WTC11 (cell line): ENCODE results near the gene SP2. TPM values are rescaled to one million over a fixed set of nuclear protein-coding genes. Genes with fewer than 3 reads are reported as not detected.
A peak's percentile ranks its signal among the peaks of the same experiment; 100 is the strongest.

Experiments
- ATAC-seq: fragments of 200-7000 bp; cut with Tn5 transposase; 2 replicates; pipeline ENCODE4 v1.10.0; 2021; ENCODE audit warnings: mild to moderate bottlenecking, moderate library complexity
- CTCF ChIA-PET: fragments of 300-600 bp; sonication (Branson Sonifier 250); formaldehyde crosslinking; loops from one replicate; lab custom pipeline; 2021; ENCODE audit warnings: antibody characterized with exemption; lab: Charles Lee
- POLR2A ChIA-PET: fragments of 350-600 bp; sonication (Branson Sonifier 250); formaldehyde crosslinking; loops from one replicate; lab custom pipeline; 2021; ENCODE audit warnings: antibody characterized with exemption; lab: Charles Lee
- DNase-seq: peaks from one replicate; pipeline ENCODE4 v3.0.0; 2021; ENCODE audit warnings: low spot score
- H3K27ac Mint-ChIP-seq: 2 replicates; pipeline ENCODE4 v1.8.0; 2021; ENCODE audit warnings: mixed read lengths
- H3K27me3 Mint-ChIP-seq: 2 replicates; pipeline ENCODE4 v1.8.0; 2021; ENCODE audit warnings: low read depth, mild to moderate bottlenecking, moderate library complexity, mixed read lengths
- H3K36me3 Mint-ChIP-seq: 2 replicates; pipeline ENCODE4 v1.8.0; 2021; ENCODE audit warnings: mixed read lengths
- H3K4me1 Mint-ChIP-seq: 2 replicates; pipeline ENCODE4 v1.8.0; 2022; ENCODE audit warnings: mixed read lengths
- H3K4me3 Mint-ChIP-seq: 2 replicates; pipeline ENCODE4 v1.8.0; 2021; ENCODE audit warnings: mild to moderate bottlenecking, moderate library complexity, mixed read lengths
- H3K9me3 Mint-ChIP-seq: 2 replicates; pipeline ENCODE4 v1.8.0; 2021; ENCODE audit warnings: mixed read lengths
- ATF6 ChIP-seq: sonication (generic); formaldehyde crosslinking; IDR thresholded peaks from 2 replicates; pipeline ENCODE4 v1.8.1; 2023; ENCODE audit warnings: mild to moderate bottlenecking, missing genetic modification reagents
- CTCF ChIP-seq: fragments of 200-600 bp; IDR thresholded peaks from 2 replicates; pipeline ENCODE4 v1.8.0; 2022; ENCODE audit warnings: antibody characterized with exemption
- JAZF1 ChIP-seq: fragments of 250-450 bp; sonication (Bioruptor Pico); IDR thresholded peaks from 2 replicates; pipeline ENCODE4 v1.9.0; 2021; ENCODE audit warnings: moderate library complexity, mild to moderate bottlenecking, inconsistent platforms
- KAT7 ChIP-seq: sonication (generic); formaldehyde crosslinking; IDR thresholded peaks from 2 replicates; pipeline ENCODE4 v1.8.1; 2023; ENCODE audit warnings: missing genetic modification reagents, mild to moderate bottlenecking, borderline replicate concordance
- NFE2L1 ChIP-seq: sonication (generic); formaldehyde crosslinking; IDR thresholded peaks from 2 replicates; pipeline ENCODE4 v1.8.1; 2023; ENCODE audit warnings: missing genetic modification reagents
- NR2C2 ChIP-seq: sonication (generic); formaldehyde crosslinking; IDR thresholded peaks from 2 replicates; pipeline ENCODE4 v1.8.0; 2022; ENCODE audit warnings: mild to moderate bottlenecking, missing genetic modification reagents
- PRDM15 ChIP-seq: sonication (generic); formaldehyde crosslinking; IDR thresholded peaks from 2 replicates; pipeline ENCODE4 v1.8.0; 2022; ENCODE audit warnings: missing genetic modification reagents
- PRRX2 ChIP-seq: fragments of 250-450 bp; sonication (Bioruptor Pico); IDR thresholded peaks from 2 replicates; pipeline ENCODE4 v1.8.0; 2021; ENCODE audit warnings: mild to moderate bottlenecking
- TCF7 ChIP-seq: sonication (generic); formaldehyde crosslinking; IDR thresholded peaks from 2 replicates; pipeline ENCODE4 v1.8.0; 2022; ENCODE audit warnings: mild to moderate bottlenecking, low read depth, missing genetic modification reagents, moderate library complexity
- ZMAT4 ChIP-seq: fragments of 250-450 bp; sonication (Bioruptor Pico); IDR thresholded peaks from 2 replicates; pipeline ENCODE4 v1.9.0; 2021; ENCODE audit warnings: mild to moderate bottlenecking
- ZNF219 ChIP-seq: sonication (generic); formaldehyde crosslinking; IDR thresholded peaks from 2 replicates; pipeline ENCODE4 v1.8.0; 2023; ENCODE audit warnings: missing genetic modification reagents, mild to moderate bottlenecking, borderline replicate concordance
- ZNF317 ChIP-seq: sonication (generic); formaldehyde crosslinking; IDR thresholded peaks from 2 replicates; pipeline ENCODE4 v1.8.1; 2023; ENCODE audit warnings: low read depth, mild to moderate bottlenecking, moderate library complexity, missing genetic modification reagents, borderline replicate concordance
- total RNA-seq: library from RNA; stranded (reverse); gene quantifications from 3 replicates; pipeline ENCODE4 v1.2.3, GENCODE V29; 2021

The SP2 gene
- total RNA-seq, 1 experiment from 2014 or later = 9.9 TPM

GRCh38 chr17:47889734-47890529, 6.1 kb upstream of the SP2 start (continued):
- no peak for TF ChIP-seq PRDM15 (CRISPR knock-in tag)
- TF ChIP-seq CTCF = peak; percentile 94
- no peak for TF ChIP-seq TCF7 (CRISPR knock-in tag)
- TF ChIP-seq ATF6 (CRISPR knock-in tag) = no peak

- no peaks in the 10 kb centered on the region for H3K9me3 Mint-ChIP-seq
- H3K4me3 Mint-ChIP-seq = no peak overlapping the region
- ATAC-seq (no peak), DNase-seq (no peak)
- POLR2A ChIA-PET = interaction anchor here (1.1 kb wide), 1 partner anchor 51 kb away, joined by 4 read pairs; the partner anchor contains the start of gene SCRN2
- H3K4me1 Mint-ChIP-seq = peaks cover 19% of the 10 kb centered on the region
- H3K27ac Mint-ChIP-seq = no peak overlapping the region
- no peaks in the 10 kb centered on the region for H3K27me3 Mint-ChIP-seq
- no peaks in the 10 kb centered on the region for H3K36me3 Mint-ChIP-seq
- CTCF ChIA-PET = interaction anchor here (0.6 to 18.5 kb wide), 5 partner anchors 23 to 79 kb away, joined by 3 to 1122 read pairs (median 4); partner anchors contain the start of genes CDK5RAP3, OSBPL7, SCRN2 and SP6
- TF ChIP-seq ZMAT4 = no peak
- TF ChIP-seq JAZF1 = no peak
- no peak for TF ChIP-seq PRRX2
- TF ChIP-seq KAT7 (CRISPR knock-in tag) = no peak
- TF ChIP-seq ZNF219 (CRISPR knock-in tag) = no peak
- TF ChIP-seq NR2C2 (CRISPR knock-in tag) = no peak
- TF ChIP-seq ZNF317 (CRISPR knock-in tag) = no peak
- TF ChIP-seq NFE2L1 (CRISPR knock-in tag) = no peak
These were observed 4.4 kb upstream of the SP2 start for GRCh38 chr17:47891545-47892088.
